ENCODE results near the gene PHF12.
"Not testable (repeated sequence)": the region's sequence is repeated elsewhere in the genome, so short reads cannot be mapped to it uniquely, and the experiment has no call there.

The PHF12 gene

DNA sequence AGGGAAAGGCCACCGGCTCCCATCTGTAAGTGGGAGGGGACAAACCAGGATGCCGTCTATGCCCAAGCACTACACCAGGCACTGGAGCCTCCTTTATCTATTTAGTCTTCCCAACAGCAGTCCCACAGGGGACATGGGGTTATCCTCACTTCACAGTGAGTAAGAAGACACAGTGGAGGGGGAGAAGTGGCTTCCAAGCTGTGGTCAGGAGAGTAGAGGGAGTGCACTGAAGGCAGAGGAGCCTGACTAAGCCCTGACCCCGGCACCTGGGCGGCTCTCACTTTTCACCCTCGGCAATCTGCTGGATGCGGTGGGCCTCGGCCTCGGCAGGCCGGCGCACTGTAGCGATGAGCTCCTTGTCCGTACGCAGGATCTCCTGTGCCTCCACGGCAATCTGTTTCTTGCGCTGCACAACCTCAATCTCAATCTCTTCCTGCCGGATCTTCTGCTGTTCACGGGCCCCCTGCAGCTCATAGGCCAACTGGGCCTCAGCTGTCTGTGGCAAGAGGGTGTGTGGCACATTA is 69.7 kb downstream of the PHF12 start:
- no peak for DNase-seq

- DNase-seq: no peak
Observed at GRCh38 chr17:28880572-28880945, 70.8 kb downstream of the PHF12 start.

DNA sequence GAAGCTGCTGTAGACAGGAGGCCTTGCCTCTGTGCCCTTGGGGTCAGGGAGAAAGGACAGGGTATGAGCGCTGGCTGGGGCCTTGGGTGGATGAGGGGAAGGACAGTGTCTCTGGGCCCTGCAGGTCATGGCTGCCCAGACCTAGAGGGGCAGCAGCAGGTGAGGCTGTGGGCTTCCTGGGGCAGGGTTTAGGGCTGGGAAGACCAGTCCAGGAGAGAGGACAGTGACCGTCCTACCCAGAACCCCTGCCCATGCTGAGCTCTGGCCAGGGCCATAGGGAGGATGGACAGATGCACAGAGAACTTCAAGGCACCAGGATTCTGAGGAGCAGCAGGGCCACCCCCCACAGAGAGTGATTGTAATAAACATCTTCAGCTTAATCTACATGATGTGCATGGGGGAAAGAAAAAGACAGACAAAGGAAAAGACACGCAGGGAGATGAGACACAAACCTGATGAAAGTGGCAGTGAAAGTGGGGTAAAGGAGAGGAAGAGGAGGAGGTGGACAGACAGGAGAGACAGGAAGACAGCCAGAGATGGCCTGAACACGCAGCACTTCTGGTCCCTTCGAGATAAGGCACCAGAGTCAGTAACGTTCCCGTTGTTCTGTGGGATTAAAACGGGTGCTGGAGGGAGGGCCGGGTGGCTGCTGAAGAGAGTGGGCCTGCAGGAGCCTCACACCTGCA is 71.3 kb downstream of the PHF12 start:
- no peak for DNase-seq

DNA sequence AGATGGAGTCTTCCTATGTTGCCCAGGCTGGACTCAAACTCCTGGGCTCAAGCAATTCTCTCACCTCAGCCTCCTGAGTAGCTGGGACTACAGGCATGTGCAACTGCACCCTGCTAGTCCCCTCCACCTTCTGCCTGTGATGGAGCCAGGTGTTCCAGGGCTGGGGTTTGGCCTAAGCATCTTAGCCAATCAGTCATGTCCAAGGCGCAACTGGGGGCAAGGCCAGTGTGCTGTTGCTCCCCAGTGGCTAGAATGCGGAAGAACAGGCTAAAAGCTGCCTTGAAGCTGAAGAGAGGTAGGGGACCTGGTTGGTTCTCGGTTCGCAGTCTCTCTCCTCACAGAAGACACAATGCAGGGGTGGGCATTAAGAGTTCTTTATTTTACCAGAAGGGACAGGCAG is 72.3 kb downstream of the PHF12 start:
- peak in 1 of 2 experiments; percentile 45 for DNase-seq

DNA sequence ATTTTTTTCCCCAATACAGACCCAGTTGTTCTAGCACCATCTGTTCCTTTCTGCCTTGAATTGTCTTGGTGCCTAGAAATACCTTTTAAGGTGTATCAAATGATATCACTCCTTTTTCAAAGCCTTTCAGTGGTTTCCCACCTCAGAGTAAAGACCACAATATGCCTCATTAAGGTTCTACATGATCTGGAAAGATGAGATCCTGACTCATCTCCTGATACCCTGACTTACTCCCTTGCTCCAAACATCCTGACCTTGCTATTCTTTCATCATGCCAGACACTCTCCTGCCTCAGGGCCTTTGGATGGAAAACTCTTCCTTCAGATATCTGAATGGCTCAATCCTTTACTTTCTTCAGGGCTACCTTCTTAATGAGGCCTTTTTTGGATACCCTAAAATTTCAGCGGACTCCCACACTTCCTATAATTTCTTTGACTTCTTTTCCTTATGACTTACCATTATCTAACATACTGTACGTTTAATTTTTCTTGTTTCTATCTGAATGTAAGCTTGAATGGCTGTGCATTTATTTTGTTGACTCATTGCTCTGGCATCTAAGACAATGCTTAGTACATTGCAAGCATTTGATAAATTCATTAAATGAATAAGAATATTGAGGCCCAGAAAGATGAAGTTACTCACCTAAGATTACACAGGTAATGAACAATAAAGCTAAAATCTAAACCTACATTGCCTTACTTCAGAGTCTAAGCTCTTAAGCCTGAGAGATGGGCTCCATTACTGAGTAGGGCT is 73.0 kb downstream of the PHF12 start:
- no peak for DNase-seq

- not testable (repeated sequence) for DNase-seq
Observed at GRCh38 chr17:28877150-28877711, 74.1 kb downstream of the PHF12 start.

DNA sequence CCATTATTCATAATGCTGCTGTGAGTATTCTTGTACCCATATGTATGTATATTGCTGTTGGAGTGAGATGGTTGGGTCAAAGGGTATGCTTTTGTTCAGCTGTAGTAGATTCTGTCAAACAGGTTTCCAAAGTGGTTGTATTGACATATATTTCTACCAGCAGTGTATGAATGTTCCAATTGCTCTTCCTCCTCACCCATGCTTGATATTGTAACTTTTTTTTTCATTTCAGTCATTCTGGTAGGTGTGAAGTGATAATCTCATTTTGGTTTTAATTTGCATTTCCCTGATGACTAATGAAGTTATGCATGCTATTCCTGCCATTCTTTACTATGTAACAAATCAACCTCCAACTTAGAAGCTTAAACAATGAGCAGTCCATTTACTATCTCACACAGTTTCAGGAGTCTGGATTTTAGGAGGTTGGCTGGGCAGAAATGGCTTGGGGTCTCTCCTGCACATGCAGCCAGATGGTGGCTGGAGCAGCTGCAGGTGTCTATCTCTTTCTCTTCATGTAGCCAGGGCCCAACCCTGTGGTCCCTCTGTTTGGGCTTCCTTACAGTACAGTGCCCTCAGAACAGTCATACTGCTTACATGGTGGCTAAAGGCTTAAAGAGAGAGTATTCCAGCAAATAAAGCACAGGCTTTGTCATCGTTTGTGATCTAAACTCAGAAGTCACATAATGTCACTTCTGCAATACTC is 75.3 kb downstream of the PHF12 start:
- no peak for DNase-seq

GRCh38 chr17:28874750-28875149 is 76.6 kb downstream of the PHF12 start:
- no peak for DNase-seq

DNA sequence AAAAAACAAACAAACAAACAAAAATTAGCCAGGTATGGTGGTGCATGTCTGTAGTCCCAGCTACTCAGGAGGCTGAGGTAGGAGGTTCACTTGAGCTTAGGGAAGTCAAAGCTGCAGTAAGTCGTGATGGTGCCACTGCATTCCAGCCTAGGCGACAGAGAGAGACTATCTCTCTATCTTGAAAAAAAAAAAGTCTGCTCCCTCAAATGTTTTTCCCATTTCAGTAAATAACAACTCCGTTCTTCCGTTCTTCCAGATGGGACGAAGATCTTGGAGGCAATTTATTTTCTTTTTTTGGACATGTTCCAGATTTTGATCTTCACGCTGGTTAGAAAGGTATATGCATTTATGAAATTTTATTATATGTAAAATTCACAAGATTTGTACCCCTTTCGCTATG is 77.5 kb downstream of the PHF12 start:
- DNase-seq: no peak

DNA sequence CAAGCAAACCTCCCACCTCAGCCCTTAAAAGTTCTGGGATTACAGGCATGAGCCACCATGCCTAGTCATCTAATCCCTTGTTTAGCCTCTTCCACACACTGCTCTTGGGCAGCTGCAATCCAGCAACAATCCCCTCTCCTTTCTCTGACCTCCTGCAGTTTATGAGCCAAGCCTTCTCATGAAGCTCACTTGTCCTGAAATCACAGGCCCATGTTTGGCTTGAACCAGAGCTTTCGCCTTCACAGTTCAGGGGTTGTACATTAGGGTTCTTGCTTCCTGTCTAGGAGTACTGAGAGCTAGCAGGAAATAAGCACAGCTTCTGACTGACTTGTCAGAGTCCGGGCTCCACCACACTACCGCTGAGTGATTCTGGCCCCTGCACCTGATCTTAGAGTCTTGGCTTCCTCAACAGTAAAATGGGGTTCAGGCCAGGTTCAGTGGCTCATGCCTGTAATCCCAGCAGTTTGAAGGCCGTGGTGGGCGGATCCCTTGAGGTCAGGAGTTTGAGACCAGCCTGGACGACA is 80.2 kb downstream of the PHF12 start:
- no peak for DNase-seq

- no peak for DNase-seq
Observed at GRCh38 chr17:28867276-28867675, 84.0 kb downstream of the PHF12 start.

DNA sequence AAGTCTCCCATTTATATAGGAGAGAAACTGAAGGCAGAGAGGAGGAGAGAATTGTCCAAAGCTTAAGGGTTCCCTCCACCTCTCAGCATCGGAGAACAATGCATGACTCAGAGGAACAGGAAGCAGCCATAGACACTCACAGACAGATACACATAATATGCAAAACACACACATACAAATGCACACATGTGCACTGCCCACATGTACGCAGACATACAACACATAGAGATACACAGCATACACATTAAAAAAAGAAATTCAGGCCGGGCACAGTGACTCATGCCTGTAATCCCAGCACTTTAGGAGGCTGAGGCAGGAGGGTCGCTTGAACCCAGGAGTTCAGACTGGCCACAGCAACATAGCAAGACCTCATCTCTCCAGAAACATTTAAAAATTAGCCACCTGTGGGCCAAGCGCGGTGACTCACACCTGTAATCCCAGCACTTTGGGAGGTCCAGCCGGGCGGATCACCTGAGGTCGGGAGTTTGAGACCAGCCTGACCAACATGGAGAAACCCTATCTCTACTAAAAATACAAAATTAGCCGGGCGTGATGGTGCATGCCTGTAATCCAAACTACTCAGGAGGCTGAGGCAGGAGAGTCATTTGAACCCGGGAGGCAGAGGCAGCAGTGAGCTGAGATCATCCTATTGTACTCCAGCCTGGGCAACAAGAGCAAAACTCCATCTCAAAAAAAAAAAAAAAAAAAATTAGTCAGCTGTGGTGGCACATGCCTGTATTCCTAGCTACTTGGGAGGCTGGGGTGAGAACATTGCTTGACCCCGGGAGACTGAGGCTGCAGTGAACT is 85.2 kb downstream of the PHF12 start:
- no peak for DNase-seq

GRCh38 chr17:28864991-28865849 is 86.1 kb downstream of the PHF12 start:
- no peak for DNase-seq

DNA sequence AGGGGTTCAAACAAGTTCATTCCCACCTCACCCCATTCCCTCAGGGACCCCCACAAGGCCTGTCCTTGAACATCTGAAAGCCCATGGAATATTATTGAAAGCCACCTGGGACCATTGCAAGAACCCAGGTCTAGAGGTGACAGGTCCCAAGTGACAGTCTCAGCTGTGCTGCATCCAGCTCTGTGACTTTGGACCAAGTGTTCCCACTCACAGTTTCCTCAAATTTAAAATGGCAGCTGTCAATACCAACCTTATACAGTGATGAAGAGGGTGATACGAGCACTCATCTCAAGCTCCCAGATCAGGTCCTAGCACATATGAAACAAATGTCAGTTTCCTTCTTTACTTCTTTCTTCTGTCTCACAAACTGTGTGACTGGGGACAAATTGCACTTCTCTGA is 87.4 kb downstream of the PHF12 start:
- DNase-seq: no peak

- no peak for DNase-seq
Observed at GRCh38 chr17:28862561-28862960, 88.8 kb downstream of the PHF12 start.

DNA sequence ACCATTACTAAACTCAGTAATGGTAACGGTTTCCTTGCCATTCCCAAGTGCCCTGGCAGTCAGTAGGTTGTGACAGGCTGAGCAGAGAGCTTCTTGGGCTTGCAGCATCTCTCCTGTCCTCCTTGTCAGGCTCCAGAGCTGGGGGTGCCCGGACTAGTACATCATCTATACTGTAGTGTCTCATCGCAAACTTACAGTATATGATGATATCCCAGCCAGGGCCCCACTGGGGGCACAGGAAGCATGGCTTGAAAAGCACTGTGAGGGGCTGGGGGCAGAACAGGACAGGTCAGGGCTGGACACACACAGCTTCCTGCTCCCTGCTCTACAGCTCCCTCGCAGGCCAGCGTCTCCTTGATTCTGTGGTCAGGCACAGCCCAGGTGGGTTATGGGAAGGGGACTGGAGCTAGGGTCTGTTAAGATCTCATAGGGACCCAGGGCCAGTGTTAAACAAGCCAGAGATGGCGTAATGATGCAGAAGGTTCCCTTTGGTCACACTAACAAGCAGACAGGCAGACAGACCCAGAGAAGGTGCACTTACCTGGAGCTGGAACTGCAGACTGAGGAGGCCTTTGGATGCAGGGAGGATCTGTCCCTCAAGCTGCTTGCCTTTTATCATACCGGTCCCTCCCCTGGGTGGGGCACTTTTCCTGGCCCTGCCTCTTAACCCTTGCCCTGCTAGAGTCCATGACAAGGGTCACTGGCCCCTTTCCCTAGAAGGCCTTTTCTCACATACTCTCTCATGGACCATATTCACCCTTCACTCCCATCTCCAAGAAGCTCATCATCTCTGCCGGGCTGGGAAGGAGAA is 89.7 kb downstream of the PHF12 start:
- no peak for DNase-seq

DNA sequence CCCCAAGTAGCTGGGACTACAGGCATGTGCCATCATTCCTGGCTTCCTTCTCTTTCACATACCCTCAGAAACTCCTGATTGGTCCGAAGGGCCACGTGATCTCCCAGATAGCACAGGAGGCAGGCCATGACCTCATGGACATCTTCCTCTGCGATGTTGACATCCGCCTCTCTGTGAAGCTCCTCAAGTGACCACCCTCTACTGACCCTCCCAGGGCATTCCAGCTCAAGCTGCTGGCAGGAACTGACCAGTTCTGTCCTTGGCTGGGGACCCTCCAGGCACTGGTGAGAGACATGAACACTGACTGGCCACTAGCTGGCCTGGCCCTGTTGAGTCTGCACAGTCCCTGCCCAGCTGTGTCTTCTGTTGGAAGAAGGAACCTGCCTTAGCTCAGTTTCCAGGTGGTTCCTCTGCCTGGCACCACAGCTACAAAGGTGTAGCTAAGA is 90.9 kb downstream of the PHF12 start:
- DNase-seq: no peak

DNA sequence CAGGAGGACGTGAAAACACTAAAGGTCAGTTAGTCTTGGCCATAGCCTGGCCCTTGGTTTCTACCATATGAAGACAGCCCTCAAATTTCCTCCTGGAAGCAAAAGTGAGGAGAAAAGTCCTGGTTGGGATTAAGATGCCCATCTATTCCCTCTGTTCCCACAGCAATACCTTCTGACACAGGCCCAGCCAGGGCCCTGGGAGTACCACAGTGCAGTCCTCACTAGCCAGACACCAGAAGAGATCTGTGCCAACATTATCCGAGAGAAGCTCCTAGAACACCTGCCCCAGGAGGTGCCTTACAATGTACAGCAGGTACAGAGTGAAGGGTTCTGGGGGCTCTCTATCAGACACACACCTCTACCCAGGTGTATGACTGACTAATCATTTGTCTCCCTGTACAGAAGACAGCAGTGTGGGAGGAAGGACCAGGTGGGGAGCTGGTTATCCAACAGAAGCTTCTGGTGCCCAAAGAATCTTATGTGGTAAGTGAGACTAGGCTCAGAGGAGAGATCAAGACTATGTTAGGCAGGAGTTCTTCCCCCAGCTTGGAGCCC is 92.4 kb downstream of the PHF12 start:
- no peak for DNase-seq

DNA sequence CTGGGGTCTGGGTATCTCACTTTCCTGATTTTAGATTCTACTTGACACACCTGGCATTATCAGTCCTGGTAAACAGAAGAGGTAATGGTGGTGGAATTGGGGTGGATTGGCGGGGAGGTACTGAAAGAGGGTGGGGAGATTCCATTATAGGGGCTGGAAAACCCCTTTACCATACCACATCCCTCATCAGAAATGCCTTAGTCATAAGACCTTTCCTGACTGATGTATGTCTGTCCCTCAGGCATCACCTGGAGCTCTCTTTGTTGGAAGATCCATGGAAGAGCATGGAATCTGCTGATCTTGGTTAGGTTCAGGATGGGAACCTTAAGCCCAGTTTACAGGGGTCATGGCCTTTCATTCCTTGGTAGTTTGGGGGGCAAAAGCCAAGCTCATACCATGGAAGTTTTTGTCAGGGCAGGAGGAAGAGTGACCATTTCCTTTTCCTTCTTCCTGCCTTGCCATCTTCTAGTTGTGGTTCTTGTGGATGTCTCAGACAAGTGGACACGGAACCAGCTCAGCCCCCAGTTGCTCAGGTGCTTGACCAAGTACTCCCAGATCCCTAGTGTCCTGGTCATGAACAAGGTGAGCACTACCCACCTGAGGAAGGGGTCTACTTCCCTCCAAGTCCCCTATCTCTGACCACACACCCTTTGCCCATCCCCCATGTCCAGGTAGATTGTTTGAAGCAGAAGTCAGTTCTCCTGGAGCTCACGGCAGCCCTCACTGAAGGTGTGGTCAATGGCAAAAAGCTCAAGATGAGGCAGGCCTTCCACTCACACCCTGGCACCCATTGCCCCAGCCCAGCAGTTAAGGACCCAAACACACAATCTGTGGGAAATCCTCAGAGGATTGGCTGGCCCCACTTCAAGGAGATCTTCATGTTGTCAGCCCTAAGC is 93.2 kb downstream of the PHF12 start:
- DNase-seq: no peak
